Liver (tissue), 3 donors: Measurements from ENCODE around the gene HAUS2.

ENCODE experiments used
- CTCF ChIP-seq: fragments of 150-350 bp; IDR thresholded peaks from 2 replicates; pipeline ENCODE4 v1.5.1; 2017; ENCODE audit warnings: improper control_type of control experiment, low read depth, low read length; ENCODE audit not compliant: missing input control
- EGR1 ChIP-seq, 2 donors: IDR thresholded peaks; 2 replicates each; pipeline ENCODE4 v1.6.1; 2016 to 2018; ENCODE audit warnings: antibody characterized with exemption in 2 of 2, low read depth in 2 of 2
- FOXA1 ChIP-seq: IDR thresholded peaks from 2 replicates; pipeline ENCODE4 v1.6.1; 2016; ENCODE audit warnings: antibody characterized with exemption
- HNF4A ChIP-seq, 2 donors: conservative IDR thresholded peaks; 2 replicates each; pipeline ENCODE4 v1.6.1; 2016; ENCODE audit warnings: antibody characterized with exemption in 2 of 2, mild to moderate bottlenecking in 2 of 2
- MAX ChIP-seq: IDR thresholded peaks from 2 replicates; pipeline ENCODE4 v1.6.1; 2016; ENCODE audit warnings: antibody characterized with exemption
- RAD21 ChIP-seq, 2 donors: IDR thresholded peaks; 2 replicates each; pipeline ENCODE4 v1.6.1; 2016; ENCODE audit warnings: antibody characterized with exemption in 2 of 2, mild to moderate bottlenecking in 2 of 2
- REST ChIP-seq: IDR thresholded peaks from 2 replicates; pipeline ENCODE4 v1.6.1; 2016; ENCODE audit warnings: antibody characterized with exemption, mild to moderate bottlenecking
- SP1 ChIP-seq: IDR thresholded peaks from 2 replicates; pipeline ENCODE4 v1.6.1; 2018; ENCODE audit warnings: antibody characterized with exemption, mild to moderate bottlenecking
- TAF1 ChIP-seq: conservative IDR thresholded peaks from 2 replicates; pipeline ENCODE4 v1.6.1; 2016; ENCODE audit warnings: antibody characterized with exemption, mild to moderate bottlenecking
- TF ChIP-seq, protein P1 (sequence below): IDR thresholded peaks from 2 replicates; pipeline ENCODE4 v1.6.1; 2016; ENCODE audit warnings: antibody characterized with exemption
- TF ChIP-seq, protein P2 (sequence below): IDR thresholded peaks from 2 replicates; pipeline ENCODE4 v1.6.1; 2016; ENCODE audit warnings: antibody characterized with exemption
- donor health status: healthy.
- donor health status: healthy.

GRCh38 chr15:42611532-42611931 lies 62.9 kb downstream of the HAUS2 start:
- TF ChIP-seq RAD21 (IDR thresholded peaks at IDR 0.05) (no peak), CTCF (no peak), REST (no peak), MAX (no peak), EGR1 (IDR thresholded peaks at IDR 0.05; ENCODE audit: low read depth in 2 of 2) (no peak), TAF1 (no peak), FOXA1 (no peak), SP1 (no peak), HNF4A (conservative IDR thresholded peaks at IDR 0.05) (no peak)
- TF ChIP-seq, protein P1, sequence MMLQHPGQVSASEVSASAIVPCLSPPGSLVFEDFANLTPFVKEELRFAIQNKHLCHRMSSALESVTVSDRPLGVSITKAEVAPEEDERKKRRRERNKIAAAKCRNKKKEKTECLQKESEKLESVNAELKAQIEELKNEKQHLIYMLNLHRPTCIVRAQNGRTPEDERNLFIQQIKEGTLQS, result no peak
- TF ChIP-seq, protein P2, sequence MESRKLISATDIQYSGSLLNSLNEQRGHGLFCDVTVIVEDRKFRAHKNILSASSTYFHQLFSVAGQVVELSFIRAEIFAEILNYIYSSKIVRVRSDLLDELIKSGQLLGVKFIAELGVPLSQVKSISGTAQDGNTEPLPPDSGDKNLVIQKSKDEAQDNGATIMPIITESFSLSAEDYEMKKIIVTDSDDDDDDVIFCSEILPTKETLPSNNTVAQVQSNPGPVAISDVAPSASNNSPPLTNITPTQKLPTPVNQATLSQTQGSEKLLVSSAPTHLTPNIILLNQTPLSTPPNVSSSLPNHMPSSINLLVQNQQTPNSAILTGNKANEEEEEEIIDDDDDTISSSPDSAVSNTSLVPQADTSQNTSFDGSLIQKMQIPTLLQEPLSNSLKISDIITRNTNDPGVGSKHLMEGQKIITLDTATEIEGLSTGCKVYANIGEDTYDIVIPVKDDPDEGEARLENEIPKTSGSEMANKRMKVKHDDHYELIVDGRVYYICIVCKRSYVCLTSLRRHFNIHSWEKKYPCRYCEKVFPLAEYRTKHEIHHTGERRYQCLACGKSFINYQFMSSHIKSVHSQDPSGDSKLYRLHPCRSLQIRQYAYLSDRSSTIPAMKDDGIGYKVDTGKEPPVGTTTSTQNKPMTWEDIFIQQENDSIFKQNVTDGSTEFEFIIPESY, result no peak
